Chondrocyte (in vitro differentiated cells): ENCODE measurements around the gene SBF2. TPM values are rescaled to one million over a fixed set of nuclear protein-coding genes. Genes with fewer than 3 reads are reported as not detected.
"Not testable (repeated sequence)": the region's sequence is repeated elsewhere in the genome, so short reads cannot be mapped to it uniquely, and the experiment has no call there.

ENCODE experiments used
- DNase-seq: peaks from one replicate; pipeline ENCODE4 v3.0.0; 2021; ENCODE audit warnings: mixed read lengths, low spot score
- H3K27ac Mint-ChIP-seq: one replicate; pipeline ENCODE4 v1.8.0; 2021; ENCODE audit warnings: mild to moderate bottlenecking, moderate library complexity, mixed read lengths; ENCODE audit not compliant: unreplicated experiment
- H3K27me3 Mint-ChIP-seq: 2 replicates; pipeline ENCODE4 v1.8.0; 2021; ENCODE audit warnings: low read depth, mixed read lengths
- H3K36me3 Mint-ChIP-seq: 2 replicates; pipeline ENCODE4 v1.8.0; 2021; ENCODE audit warnings: low read depth, mixed read lengths
- H3K4me1 Mint-ChIP-seq: 2 replicates; pipeline ENCODE4 v1.8.0; 2021; ENCODE audit warnings: low read depth, mild to moderate bottlenecking, mixed read lengths
- H3K4me3 Mint-ChIP-seq: one replicate; pipeline ENCODE4 v1.8.0; 2021; ENCODE audit warnings: mild to moderate bottlenecking, moderate library complexity, mixed read lengths; ENCODE audit not compliant: unreplicated experiment
- H3K9me3 Mint-ChIP-seq: 2 replicates; pipeline ENCODE4 v1.8.0; 2021; ENCODE audit warnings: low read depth, mixed read lengths
- CTCF ChIP-seq: fragments of 200-600 bp; sonication (generic); IDR thresholded peaks from 2 replicates; pipeline ENCODE4 v1.5.0; 2021; ENCODE audit warnings: antibody characterized with exemption, mild to moderate bottlenecking, moderate library complexity
- total RNA-seq: library from RNA; stranded (reverse); gene quantifications from 3 replicates; pipeline ENCODE4 v1.2.1, GENCODE V29; 2021

The SBF2 gene
- total RNA-seq, 1 donor from 2014 or later = 44.5 TPM

GRCh38 chr11:10144954-10145353 lies 149.1 kb downstream of the SBF2 start:
- TF ChIP-seq CTCF = no peak
- Mint-ChIP-seq H3K4me1 (peaks cover 15% of the 10 kb centered on the region), H3K4me3 (no peak overlapping the region), H3K27ac (no peak overlapping the region), H3K27me3 (no peaks in the 10 kb centered on the region), H3K36me3 (no peaks in the 10 kb centered on the region), H3K9me3 (peaks cover 9% of the 10 kb centered on the region)
- DNase-seq = no peak

GRCh38 chr11:10139656-10140055 lies 154.4 kb downstream of the SBF2 start:
- peaks cover 2% of the 10 kb centered on the region for H3K36me3 Mint-ChIP-seq
- no peak for TF ChIP-seq CTCF
- peak overlapping the region; percentile 19 for H3K27ac Mint-ChIP-seq
- no peaks in the 10 kb centered on the region for H3K27me3 Mint-ChIP-seq
- no peak overlapping the region for H3K4me3 Mint-ChIP-seq
- no peak for DNase-seq
- peaks cover 25% of the 10 kb centered on the region for H3K4me1 Mint-ChIP-seq
- peaks cover 7% of the 10 kb centered on the region for H3K9me3 Mint-ChIP-seq

- no peak for TF ChIP-seq CTCF
- no peaks in the 10 kb centered on the region for H3K27me3 Mint-ChIP-seq
- DNase-seq = no peak
- peaks cover 7% of the 10 kb centered on the region for H3K9me3 Mint-ChIP-seq
- H3K27ac Mint-ChIP-seq = no peak overlapping the region
- H3K4me3 Mint-ChIP-seq = no peak overlapping the region
- peaks cover 2% of the 10 kb centered on the region for H3K36me3 Mint-ChIP-seq
- peaks cover 23% of the 10 kb centered on the region for H3K4me1 Mint-ChIP-seq
These were observed 154.9 kb downstream of the SBF2 start for GRCh38 chr11:10139143-10139542.

GRCh38 chr11:10134975-10135481 lies 159.0 kb downstream of the SBF2 start:
- Mint-ChIP-seq H3K36me3 (peaks cover 2% of the 10 kb centered on the region), H3K27ac (no peak overlapping the region), H3K4me1 (peaks cover 19% of the 10 kb centered on the region), H3K9me3 (peaks cover 7% of the 10 kb centered on the region), H3K27me3 (no peaks in the 10 kb centered on the region), H3K4me3 (no peak overlapping the region)
- no peak for TF ChIP-seq CTCF
- no peak for DNase-seq

- H3K27me3 Mint-ChIP-seq, H3K27ac Mint-ChIP-seq, H3K4me3 Mint-ChIP-seq, H3K36me3 Mint-ChIP-seq, DNase-seq, H3K9me3 Mint-ChIP-seq: not testable (repeated sequence)
- peaks cover 11% of the 10 kb centered on the region for H3K4me1 Mint-ChIP-seq
These were observed 159.8 kb downstream of the SBF2 start for GRCh38 chr11:10134226-10134625.

GRCh38 chr11:10133251-10133650 lies 160.8 kb downstream of the SBF2 start:
- not testable (repeated sequence) for H3K36me3 Mint-ChIP-seq, H3K4me3 Mint-ChIP-seq, DNase-seq, H3K27me3 Mint-ChIP-seq, H3K9me3 Mint-ChIP-seq, H3K27ac Mint-ChIP-seq, H3K4me1 Mint-ChIP-seq
